CD4-positive, alpha-beta T cell (primary cell): ENCODE measurements around the gene KNG1. TPM values are rescaled to one million over a fixed set of nuclear protein-coding genes. Genes with fewer than 3 reads are reported as not detected.
A peak's percentile ranks its signal among the peaks of the same experiment; 100 is the strongest.

Experiments
- microRNA-seq: library from miRNA; unstranded; fragments of <30 nt; microRNA quantifications from one replicate; pipeline ENCODE4 v1.2.0, GENCODE V29; 2021; ENCODE audit warnings: borderline microRNAs expressed, borderline replicate concordance
- total RNA-seq, 174 experiments: library from RNA in 2 of 174; stranded (reverse) in 2 of 174; gene quantifications; one replicate each; pipeline ENCODE4 v1.2.3 and lab custom pipeline; 2021 to 2026

KNG1 gene
- total RNA-seq, 2 experiments from 2014 or later, result not detected

Small RNAs within 50 kb of the gene (microRNA-seq; reads per million reads assigned to microRNA genes)
- gene MIR1248, result 105 reads per million, percentile 65 among the genes with 10 or more reads in this experiment

Other genes with a start within 250 kb of the KNG1 start
- 1 to 10 TPM; 1.9 to 2.3 TPM for gene CRYGS, start 173.0 kb upstream of the KNG1 start, total RNA-seq
- 1 to 10 TPM; 7.6 to 8.1 TPM for gene TBCCD1, start 150.0 kb upstream of the KNG1 start, total RNA-seq
- 10 to 100 TPM; 69.3 to 70.3 TPM for gene DNAJB11, start 146.6 kb upstream of the KNG1 start, total RNA-seq
- not detected for gene AHSG, start 104.3 kb upstream of the KNG1 start, total RNA-seq
- gene FETUB, start 77.0 kb upstream of the KNG1 start, total RNA-seq, result not detected
- not detected for gene HRG, start 51.3 kb upstream of the KNG1 start, total RNA-seq
- 1,000 to 10,000 TPM; 1,039 to 1,046 TPM for gene EIF4A2, start 66.2 kb downstream of the KNG1 start, total RNA-seq
- 10 to 100 TPM in 1 of 2 experiments, 1 to 10 TPM in 1; 8.6 to 12.6 TPM for gene RFC4, start 89.1 kb downstream of the KNG1 start, total RNA-seq
- not detected for gene ADIPOQ, start 125.4 kb downstream of the KNG1 start, total RNA-seq
- 10 to 100 TPM; 27.6 to 29.1 TPM for gene ST6GAL1, start 213.2 kb downstream of the KNG1 start, total RNA-seq